NOMO-1 treated with DMSO at 0.1 percent for 48 hours (cell line): ENCODE results near the gene TNRC6B.

Experiments used
- DNase-seq: peaks from one replicate; lab custom pipeline; 2025; ENCODE audit not compliant: unreplicated experiment; lab: John Stamatoyannopoulos, UW

The TNRC6B gene

DNA sequence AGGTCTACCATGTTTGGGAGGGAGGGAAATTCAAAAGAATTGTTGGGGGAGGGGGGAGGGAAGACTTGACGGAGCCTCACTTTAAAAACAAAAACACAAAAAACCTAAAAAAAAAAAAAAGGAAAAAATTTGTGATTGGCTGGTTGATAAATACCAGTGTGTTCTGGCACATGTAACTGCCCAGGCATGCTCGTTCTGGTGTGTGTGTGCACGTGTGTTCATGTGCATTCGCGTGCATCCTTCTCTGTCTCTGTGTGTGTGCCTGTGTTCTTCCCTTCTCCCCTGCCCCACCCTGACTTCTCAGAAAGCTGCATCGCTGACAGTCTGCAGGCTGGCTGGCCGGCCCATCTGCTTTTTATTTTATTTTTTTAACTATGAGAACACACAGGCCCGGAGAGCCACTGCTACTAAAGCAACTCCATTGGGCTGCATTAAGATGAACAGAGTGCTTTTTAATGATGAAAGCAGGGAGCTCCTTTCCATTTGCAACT is 146.0 kb downstream of the TNRC6B start:
- no peak for DNase-seq

GRCh38 chr22:40324468-40325305 is 147.0 kb downstream of the TNRC6B start:
- no peak for DNase-seq

DNA sequence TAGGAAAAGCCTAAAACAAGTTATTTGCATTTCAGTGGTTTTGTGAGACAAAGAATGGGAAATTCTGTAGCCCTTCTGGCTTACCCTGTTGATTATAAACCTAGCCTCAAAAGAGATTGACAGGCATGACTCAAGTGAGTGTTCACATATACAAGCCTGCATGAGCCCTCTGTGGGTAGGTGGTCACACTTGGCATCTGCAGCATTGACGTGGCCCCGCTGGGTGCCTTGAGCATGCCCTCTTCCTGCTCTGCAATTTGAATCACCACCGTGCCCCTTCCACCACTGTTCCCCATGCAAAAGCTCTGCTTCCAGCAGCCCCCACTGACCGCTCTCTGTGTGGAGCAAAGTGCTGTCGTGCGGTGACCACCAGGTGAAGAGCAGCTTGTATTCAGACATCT is 147.6 kb downstream of the TNRC6B start:
- DNase-seq: no peak

DNA sequence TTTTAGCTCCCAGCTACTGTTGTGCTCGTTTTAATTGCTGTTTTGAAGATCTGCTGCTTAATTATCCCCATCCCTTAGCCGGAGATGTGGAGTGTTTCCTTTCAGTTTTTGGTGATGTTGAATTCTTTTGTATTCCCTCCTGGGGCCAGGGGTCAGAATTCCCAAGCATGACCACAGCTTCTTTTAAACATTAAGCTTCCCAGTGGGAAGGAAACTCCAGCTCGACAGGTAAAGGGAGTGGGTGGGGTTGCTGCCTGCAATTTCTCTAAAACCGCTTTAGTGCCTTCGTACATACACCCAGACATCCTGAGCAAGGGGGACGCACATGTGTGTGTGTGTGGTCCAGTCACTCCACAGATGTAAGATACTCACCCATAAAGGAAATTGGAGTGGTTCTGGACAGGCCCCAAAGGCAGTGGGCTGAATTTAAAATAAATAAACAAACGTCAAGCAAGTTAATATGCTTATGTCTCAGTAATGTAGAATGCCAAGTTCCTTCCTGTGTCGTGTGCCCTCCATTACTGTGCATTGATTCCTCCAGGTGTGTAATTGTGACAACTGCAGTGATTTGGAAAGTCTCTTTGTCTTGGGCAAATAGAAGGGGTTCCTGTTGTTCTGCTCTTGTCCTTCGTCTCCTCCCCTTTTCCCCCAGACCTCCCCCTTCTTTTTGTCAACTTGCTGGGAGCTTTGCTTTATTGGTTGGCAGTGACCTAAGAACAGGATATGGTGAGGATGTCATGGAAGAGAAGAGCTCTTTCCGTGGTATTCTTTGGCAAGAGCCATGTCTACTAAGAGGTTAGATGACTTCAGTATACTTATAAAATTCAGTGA is 149.4 kb downstream of the TNRC6B start:
- no peak for DNase-seq

DNA sequence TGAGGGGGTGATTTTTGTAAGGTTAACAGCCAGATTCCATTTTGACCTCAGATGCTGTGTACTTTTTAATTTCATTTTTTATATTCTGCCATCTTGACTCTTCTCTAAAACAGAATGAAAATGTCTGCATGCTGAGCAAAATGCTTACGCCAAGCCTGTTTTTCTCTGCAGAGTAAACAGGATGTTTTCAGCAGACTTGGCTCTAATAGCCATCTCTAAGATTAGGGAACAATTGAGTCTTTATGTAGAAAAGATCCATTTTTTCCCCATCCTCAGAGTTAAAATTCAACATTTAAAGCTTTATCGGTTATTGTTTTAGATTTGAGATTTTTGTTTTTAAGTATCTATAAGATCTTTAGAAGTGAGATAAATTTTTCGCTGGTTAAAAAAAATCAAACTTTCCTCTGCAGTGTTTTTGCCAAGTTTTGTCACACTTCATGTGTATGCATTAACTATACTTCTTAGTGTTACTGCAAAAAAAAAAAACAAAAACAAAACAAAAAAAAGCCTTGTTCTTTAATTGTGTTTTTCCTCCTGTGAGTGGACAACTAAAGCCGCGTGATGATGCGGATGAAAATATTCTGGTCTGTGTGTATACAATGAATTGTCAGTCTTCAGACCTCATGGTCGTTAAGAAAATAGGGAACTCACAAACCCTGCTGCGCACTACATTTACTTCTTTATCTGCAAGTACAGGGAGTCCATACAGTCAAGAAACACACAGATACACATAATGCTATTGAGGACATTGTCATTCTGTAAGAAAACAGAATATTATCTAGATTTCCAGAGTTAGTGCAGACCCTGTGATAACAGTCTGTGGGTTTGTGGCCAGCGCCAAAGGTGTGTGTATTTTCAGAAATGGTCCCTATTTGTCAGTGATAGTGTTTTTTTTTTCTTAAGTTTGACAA is 151.1 kb downstream of the TNRC6B start:
- DNase-seq: peak; percentile 36

GRCh38 chr22:40329466-40329865 is 151.7 kb downstream of the TNRC6B start:
- no peak for DNase-seq

- no peak for DNase-seq
These were observed 152.4 kb downstream of the TNRC6B start for GRCh38 chr22:40330086-40330485.

GRCh38 chr22:40330615-40331014 is 152.9 kb downstream of the TNRC6B start:
- no peak for DNase-seq

DNA sequence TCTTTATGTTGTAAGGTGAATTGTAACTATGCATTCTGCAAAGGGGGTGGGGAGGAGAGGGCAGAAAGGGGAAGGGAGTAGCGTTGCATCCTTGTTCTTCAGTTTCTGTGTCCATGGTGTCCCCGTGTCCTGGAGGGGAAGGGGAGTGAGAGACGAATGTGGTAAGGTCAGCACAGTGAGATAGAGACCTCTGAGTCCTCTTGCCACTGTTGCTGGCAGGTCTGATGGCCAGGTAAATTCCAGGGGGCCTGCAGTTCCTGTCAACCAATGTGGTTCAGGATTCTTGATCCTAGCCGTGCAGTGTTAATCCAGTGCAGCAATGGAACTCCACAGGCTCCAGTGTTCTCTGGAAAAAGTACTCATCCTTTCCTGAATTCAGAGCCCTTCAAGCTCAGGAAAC is 154.0 kb downstream of the TNRC6B start:
- DNase-seq: no peak

GRCh38 chr22:40332319-40332781 is 154.6 kb downstream of the TNRC6B start:
- DNase-seq: no peak

DNA sequence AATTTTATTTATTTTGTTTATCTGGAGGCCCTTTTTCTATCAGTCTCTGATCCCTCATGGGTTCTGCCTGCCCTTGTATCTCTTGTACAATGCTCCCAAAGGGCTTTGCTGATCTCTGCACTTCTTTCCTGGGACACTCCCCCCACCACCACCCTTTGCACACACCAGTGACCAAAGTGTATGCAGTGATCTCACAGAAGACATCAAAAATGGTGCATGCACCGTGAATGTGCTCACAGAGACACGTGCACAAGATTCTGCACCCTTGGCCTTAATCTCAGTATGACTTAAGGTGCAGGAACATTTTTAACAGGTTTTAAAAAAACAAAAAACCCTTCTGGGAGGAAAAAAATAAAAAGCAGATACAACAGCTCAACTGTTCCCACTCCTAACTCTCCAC is 156.3 kb downstream of the TNRC6B start:
- DNase-seq: no peak

- peak; percentile 4 for DNase-seq
These were observed 157.2 kb downstream of the TNRC6B start for GRCh38 chr22:40334899-40335298.

- DNase-seq: peak; percentile 9
These were observed 157.6 kb downstream of the TNRC6B start for GRCh38 chr22:40335358-40335757.

DNA sequence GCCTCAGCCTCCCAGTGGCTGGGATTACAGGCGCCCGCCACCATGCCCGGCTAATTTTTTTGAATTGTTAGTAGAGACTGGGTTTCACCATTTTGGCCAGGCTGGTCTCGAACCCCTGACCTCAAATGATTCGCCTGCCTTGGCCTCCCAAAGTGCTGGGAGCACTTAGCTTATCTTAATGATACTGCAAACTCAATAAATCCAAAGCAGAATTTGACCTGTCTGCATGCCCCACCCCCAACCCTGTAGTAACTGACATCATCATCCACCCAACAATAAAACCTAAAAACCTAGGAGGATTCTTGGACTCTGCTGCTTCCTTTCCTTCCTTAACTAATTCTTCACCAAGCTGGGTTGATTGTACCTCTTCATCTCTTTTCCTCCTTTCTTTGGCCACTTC is 162.3 kb downstream of the TNRC6B start:
- DNase-seq: no peak

DNA sequence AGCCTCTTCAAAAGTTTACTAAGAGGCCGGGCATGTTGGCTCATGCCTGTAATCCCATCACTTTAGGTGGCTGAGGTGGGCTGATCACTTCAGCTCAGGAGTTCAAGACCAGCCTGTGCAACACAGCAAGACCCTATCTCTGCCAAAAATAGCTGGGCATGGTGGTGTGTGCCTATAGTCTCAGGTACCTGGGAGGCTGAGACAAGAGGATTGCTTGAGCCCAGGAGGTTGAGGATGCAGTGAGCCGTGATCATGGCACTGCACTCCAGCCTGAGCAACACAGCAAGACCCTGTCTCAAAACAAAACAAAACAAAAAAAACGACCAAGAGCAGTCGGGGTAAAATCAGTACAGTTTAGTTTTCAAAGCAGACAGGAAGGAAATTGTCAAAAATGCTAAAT is 163.9 kb downstream of the TNRC6B start:
- no peak for DNase-seq

DNA sequence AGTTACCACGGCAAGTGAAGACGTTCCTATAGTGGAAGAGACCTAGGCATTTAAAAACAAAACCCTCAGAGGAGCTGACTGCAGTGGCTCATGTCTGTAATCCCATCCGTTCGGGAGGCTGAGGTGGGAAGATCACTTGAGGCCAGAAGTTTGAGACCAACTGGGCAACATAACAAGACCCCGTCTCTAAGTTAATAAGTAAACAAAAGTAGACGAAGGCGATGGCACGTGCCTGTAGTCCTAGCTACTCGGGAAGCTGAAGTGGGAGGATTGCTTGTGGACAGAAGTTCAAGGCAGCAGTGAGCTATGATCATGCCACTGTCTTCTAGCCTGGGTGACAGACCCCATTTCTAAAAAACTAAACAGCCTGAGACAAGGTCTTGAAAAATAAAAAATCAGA is 164.8 kb downstream of the TNRC6B start:
- no peak for DNase-seq

DNA sequence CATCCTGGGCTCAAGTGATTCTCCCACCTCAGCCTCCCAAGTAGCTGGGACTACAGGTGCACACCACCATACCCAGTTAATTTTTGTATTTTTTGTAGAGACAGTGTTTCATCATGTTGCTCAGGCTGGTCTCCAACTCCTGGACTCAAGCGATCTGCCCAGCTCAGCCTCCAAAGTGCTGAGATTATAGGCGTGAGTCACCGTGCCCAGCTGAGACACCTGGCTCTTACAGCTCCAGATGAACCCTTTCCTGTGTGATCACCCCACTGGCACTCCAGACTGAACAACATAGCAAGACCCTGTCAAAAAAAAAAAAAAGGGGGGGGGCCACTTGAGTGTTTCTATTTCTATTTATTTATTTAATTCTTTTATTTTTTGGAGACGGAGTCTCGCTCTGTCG is 167.5 kb downstream of the TNRC6B start:
- peak; percentile 19 for DNase-seq

DNA sequence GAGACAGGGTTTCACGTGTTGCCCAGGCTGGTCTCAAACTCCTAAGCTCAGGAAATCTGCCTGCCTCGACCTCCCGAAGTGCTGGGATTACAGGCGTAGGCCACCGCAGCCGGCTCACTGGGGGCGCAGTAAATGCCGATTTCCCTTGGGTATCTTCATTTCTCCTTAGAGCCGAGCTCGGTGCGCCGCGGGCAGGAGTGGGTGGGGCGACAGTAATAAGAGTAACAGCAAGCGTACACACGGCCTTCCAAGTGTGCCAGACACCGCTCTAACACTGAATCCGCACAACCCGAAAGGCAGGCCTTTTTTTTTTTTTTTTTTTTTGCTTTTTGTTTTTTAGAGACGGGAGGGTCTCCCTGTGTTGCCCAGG is 168.1 kb downstream of the TNRC6B start:
- peak; percentile 34 for DNase-seq

- peak; percentile 82 for DNase-seq
These were observed 168.7 kb downstream of the TNRC6B start, which contains the start of gene ADSL for GRCh38 chr22:40346185-40347118. Gene ADSL (plus strand): TSS chr22:40346500. CDS start chr22:40346559, 59 bp downstream.

DNA sequence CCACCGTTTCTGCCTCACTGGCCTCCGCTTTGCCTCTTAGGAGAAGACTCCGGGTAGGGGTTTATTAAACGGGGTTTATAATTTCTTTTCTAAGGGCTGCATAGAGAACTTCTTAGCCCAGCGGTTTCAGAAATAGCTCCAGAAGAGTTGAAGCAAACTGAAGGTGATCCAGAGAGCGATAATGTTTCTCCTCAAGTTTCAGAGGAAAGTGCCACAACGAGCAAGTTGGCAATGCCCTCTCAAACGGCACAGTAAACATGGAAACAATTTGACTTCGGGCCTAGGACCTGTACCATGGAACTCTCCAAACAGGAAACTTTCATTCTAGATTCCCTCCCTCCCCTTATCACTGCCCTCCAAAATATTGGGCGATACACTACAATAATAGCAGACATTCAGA is 169.6 kb downstream of the TNRC6B start:
- DNase-seq: no peak
